KMS-11 (cell line): Measurements from ENCODE around the gene UGT1A6.

ENCODE experiments used
- H2AFZ ChIP-seq: fragments of 200-600 bp; sonication (generic); 2 replicates; pipeline ENCODE4 v1.6.1; 2016; ENCODE audit warnings: antibody characterized with exemption, mixed run types, low read depth
- H3K27ac ChIP-seq: fragments of 200-600 bp; sonication (generic); 2 replicates; pipeline ENCODE4 v1.6.1; 2016; ENCODE audit warnings: mild to moderate bottlenecking, mixed run types
- H3K27me3 ChIP-seq: fragments of 200-600 bp; sonication (generic); 2 replicates; pipeline ENCODE4 v1.6.1; 2017; ENCODE audit warnings: mild to moderate bottlenecking, low read depth, mixed run types, moderate library complexity; ENCODE audit not compliant: insufficient read depth
- H3K36me3 ChIP-seq: fragments of 200-600 bp; sonication (generic); 2 replicates; pipeline ENCODE4 v1.6.1; 2017; ENCODE audit warnings: mild to moderate bottlenecking, mixed run types; ENCODE audit not compliant: insufficient read depth
- H3K4me1 ChIP-seq: fragments of 200-600 bp; sonication (generic); 2 replicates; pipeline ENCODE4 v1.6.1; 2016; ENCODE audit warnings: mild to moderate bottlenecking, low read depth, mixed run types; ENCODE audit not compliant: poor library complexity, severe bottlenecking
- H3K4me2 ChIP-seq: fragments of 200-600 bp; sonication (generic); 2 replicates; pipeline ENCODE4 v1.7.0; 2016; ENCODE audit warnings: mild to moderate bottlenecking, mixed run types
- H3K4me3 ChIP-seq: fragments of 200-600 bp; sonication (generic); IDR thresholded peaks from 2 replicates; pipeline ENCODE4 v1.6.1; 2017; ENCODE audit warnings: low read depth, low read length, mixed read lengths; ENCODE audit not compliant: insufficient read depth
- H3K79me2 ChIP-seq: fragments of 200-600 bp; sonication (generic); 2 replicates; pipeline ENCODE4 v1.6.1; 2016; ENCODE audit warnings: low read depth, mixed run types; ENCODE audit not compliant: insufficient read depth
- H3K9ac ChIP-seq: fragments of 200-600 bp; sonication (generic); 2 replicates; pipeline ENCODE4 v1.6.1; 2016; ENCODE audit warnings: mild to moderate bottlenecking, mixed run types
- H4K20me1 ChIP-seq: fragments of 200-600 bp; sonication (generic); 2 replicates; pipeline ENCODE4 v1.6.1; 2016; ENCODE audit warnings: mild to moderate bottlenecking, mixed run types; ENCODE audit not compliant: insufficient read depth
- TF ChIP-seq, protein P1 (sequence below): fragments of 200-600 bp; sonication (generic); conservative IDR thresholded peaks from 2 replicates; pipeline ENCODE4 v1.6.1; 2017; ENCODE audit warnings: low read depth, mild to moderate bottlenecking, antibody characterized with exemption, low read length, moderate library complexity, mixed read lengths

The UGT1A6 gene

GRCh38 chr2:233663911-233664310, 28.8 kb upstream of the UGT1A6 start:
- no peak overlapping the region for H3K4me3 ChIP-seq
- no peaks in the 10 kb centered on the region for H3K4me1 ChIP-seq
- TF ChIP-seq, protein P1, sequence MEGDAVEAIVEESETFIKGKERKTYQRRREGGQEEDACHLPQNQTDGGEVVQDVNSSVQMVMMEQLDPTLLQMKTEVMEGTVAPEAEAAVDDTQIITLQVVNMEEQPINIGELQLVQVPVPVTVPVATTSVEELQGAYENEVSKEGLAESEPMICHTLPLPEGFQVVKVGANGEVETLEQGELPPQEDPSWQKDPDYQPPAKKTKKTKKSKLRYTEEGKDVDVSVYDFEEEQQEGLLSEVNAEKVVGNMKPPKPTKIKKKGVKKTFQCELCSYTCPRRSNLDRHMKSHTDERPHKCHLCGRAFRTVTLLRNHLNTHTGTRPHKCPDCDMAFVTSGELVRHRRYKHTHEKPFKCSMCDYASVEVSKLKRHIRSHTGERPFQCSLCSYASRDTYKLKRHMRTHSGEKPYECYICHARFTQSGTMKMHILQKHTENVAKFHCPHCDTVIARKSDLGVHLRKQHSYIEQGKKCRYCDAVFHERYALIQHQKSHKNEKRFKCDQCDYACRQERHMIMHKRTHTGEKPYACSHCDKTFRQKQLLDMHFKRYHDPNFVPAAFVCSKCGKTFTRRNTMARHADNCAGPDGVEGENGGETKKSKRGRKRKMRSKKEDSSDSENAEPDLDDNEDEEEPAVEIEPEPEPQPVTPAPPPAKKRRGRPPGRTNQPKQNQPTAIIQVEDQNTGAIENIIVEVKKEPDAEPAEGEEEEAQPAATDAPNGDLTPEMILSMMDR: no peak
- no peak overlapping the region for H2AFZ ChIP-seq
- H4K20me1 ChIP-seq: no peaks in the 10 kb centered on the region
- H3K27me3 ChIP-seq: no peaks in the 10 kb centered on the region
- H3K36me3 ChIP-seq: no peaks in the 10 kb centered on the region
- no peak overlapping the region for H3K9ac ChIP-seq
- no peaks in the 10 kb centered on the region for H3K79me2 ChIP-seq
- H3K4me2 ChIP-seq: no peak overlapping the region
- no peak overlapping the region for H3K27ac ChIP-seq

DNA sequence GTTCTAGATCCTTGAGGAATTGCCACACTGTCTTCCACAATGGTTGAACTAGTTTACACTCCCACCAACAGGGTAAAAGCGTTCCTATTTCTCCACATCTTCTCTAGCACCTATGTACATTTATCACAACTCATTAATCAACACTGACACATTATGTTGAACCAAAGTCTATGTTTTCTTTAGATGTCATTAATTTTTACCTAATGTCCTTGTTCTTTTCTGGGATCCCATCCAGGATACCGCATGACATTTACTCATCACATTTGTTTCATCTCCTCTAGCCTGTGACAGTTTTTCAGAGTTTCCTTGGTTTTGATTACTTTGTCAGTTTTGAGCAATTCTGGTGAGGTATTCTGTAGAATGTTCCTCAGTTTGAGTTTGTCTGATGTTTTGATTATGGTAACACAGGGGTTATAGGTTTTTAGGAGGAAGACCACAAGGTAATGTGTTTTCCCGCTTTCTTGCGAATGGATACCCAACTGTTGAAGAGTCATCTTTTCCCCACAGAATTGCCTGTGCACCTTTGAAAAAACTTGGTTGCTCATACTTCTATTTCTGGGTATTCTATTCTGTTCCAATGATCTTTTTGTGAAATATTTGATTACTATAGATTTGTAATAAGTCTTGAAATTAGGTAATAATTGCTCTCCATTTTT, 24.0 kb upstream of the UGT1A6 start:
- Histone ChIP-seq H2AFZ (no peak overlapping the region), H3K4me1 (no peaks in the 10 kb centered on the region), H3K27ac (no peak overlapping the region), H3K36me3 (no peaks in the 10 kb centered on the region), H3K4me3 (no peak overlapping the region), H3K9ac (no peak overlapping the region), H3K79me2 (no peaks in the 10 kb centered on the region), H3K27me3 (no peaks in the 10 kb centered on the region), H3K4me2 (no peak overlapping the region), H4K20me1 (no peaks in the 10 kb centered on the region)
- TF ChIP-seq, protein P1: no peak

DNA sequence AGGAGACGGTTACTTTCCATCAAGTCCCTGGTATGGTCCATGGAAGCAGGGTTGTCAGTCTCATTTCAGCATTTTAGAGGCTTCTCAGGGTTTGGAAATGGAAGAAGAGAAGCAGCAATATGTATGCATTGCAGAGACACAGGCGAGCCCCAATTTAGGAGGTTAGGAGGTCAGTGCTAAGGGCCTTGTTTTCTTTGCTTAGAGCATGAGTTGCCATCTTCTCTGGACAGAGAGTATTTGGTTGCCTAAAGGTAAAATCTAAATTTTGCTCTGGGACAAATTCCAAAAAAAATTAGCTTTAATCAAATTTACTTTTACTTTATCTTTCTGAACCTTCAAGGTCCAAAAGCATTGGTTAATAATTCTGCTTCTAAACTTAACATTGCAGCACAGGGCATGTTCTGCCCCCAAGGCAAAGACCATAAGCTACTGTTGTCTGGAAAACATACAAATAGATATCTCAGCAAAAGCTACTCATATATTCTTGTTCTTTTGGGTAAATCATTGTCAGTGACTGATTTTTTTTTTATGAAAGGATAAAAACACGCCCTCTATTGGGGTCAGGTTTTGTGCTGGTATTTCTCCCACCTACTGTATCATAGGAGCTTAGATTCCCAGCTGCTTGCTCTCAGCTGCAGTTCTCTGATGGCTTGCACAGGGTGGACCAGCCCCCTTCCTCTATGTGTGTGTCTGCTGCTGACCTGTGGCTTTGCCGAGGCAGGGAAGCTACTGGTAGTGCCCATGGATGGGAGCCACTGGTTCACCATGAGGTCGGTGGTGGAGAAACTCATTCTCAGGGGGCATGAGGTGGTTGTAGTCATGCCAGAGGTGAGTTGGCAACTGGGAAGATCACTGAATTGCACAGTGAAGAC, 21.2 kb upstream of the UGT1A6 start, which contains the start of gene UGT1A9:
TSS of gene UGT1A9 (plus strand) at position 609 of the 872 bp plus-strand sequence. CDS start at position 646, 37 bp downstream.
- no peak within 1 kb of the TSS for H3K4me3 ChIP-seq
- H3K79me2 ChIP-seq: no peaks in the 10 kb centered on the region
- H3K4me2 ChIP-seq: no peak within 1 kb of the TSS
- H3K27me3 ChIP-seq: no peaks in the 10 kb centered on the region
- no peak within 1 kb of the TSS for H2AFZ ChIP-seq
- H3K27ac ChIP-seq: no peak within 1 kb of the TSS
- TF ChIP-seq, protein P1: no peak
- no peaks in the 10 kb centered on the region for H3K4me1 ChIP-seq
- H3K36me3 ChIP-seq: no peaks in the 10 kb centered on the region
- H3K9ac ChIP-seq: no peak within 1 kb of the TSS
- no peaks in the 10 kb centered on the region for H4K20me1 ChIP-seq

DNA sequence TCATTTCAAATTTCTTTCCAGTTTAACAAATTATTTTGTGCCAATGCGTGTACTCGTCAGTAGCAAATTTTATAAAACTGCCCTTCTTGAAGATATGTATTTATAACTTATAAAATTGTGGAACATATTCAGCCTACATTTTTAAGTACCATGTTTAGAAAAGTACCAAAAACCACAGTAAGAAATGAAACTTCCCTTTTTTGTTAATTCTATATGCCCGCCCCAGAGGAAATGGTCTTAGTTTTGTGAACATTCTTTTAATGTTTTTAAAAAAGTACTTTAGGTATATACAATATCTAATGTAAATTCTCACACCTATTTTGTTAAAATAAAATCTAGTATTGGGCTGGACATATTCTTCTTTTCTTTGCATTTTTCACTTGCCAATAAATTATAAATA, 19.8 kb upstream of the UGT1A6 start:
- no peak overlapping the region for H3K27ac ChIP-seq
- no peaks in the 10 kb centered on the region for H4K20me1 ChIP-seq

More for the DNA sequence above, 19.8 kb upstream of the UGT1A6 start:
- H3K79me2 ChIP-seq: no peaks in the 10 kb centered on the region
- no peaks in the 10 kb centered on the region for H3K4me1 ChIP-seq
- H3K9ac ChIP-seq: no peak overlapping the region
- H3K4me2 ChIP-seq: no peak overlapping the region
- TF ChIP-seq, protein P1: no peak
- no peaks in the 10 kb centered on the region for H3K36me3 ChIP-seq
- H3K4me3 ChIP-seq: no peak overlapping the region
- H2AFZ ChIP-seq: no peak overlapping the region
- H3K27me3 ChIP-seq: no peaks in the 10 kb centered on the region
